CD14-positive monocyte (primary cell): ENCODE results near the gene RFX1. TPM values are rescaled to one million over a fixed set of nuclear protein-coding genes. Genes with fewer than 3 reads are reported as not detected.

Source experiments
- DNase-seq, 3 donors: peaks; one replicate each; pipeline ENCODE4 v3.0.0-alpha.2; 2011 to 2022
- H2AFZ ChIP-seq: 2 replicates; pipeline ENCODE4 v1.6.0; 2012; ENCODE audit warnings: mild to moderate bottlenecking, low read depth, low read length, inconsistent platforms; ENCODE audit not compliant: insufficient read depth, poor library complexity, severe bottlenecking
- H3K27ac ChIP-seq, 2 donors: 1 replicate in 1 of 2; 2 replicates in 1 of 2; pipeline ENCODE4 v1.5.1; 2012 to 2013; ENCODE audit warnings: low read length in 2 of 2, control low read depth in 1 of 2, inconsistent platforms in 1 of 2, low read depth in 1 of 2, mild to moderate bottlenecking in 1 of 2
- H3K27me3 ChIP-seq, 2 donors: one replicate each; pipeline versions ENCODE4 v1.6.0 to v1.6.1; 2011 to 2013; ENCODE audit warnings: low read length in 2 of 2; ENCODE audit not compliant: control insufficient read depth in 2 of 2, insufficient read depth in 2 of 2
- H3K36me3 ChIP-seq, 2 donors: replicated peaks in 1 of 2; 1 replicate in 1 of 2; 2 replicates in 1 of 2; pipeline versions ENCODE4 v1.5.1 to v1.6.1; 2012 to 2013; ENCODE audit warnings: low read length in 2 of 2, control low read depth in 1 of 2, inconsistent platforms in 1 of 2, mild to moderate bottlenecking in 1 of 2; ENCODE audit not compliant: insufficient read depth in 2 of 2, control insufficient read depth in 1 of 2
- H3K4me1 ChIP-seq, 2 donors: 1 replicate in 1 of 2; 2 replicates in 1 of 2; pipeline versions ENCODE4 v1.5.1 to v1.6.1; 2012 to 2013; ENCODE audit warnings: low read length in 2 of 2, control low read depth in 1 of 2, inconsistent platforms in 1 of 2, mild to moderate bottlenecking in 1 of 2, moderate library complexity in 1 of 2; ENCODE audit not compliant: insufficient read depth in 2 of 2, control insufficient read depth in 1 of 2
- H3K4me2 ChIP-seq: replicated peaks from 2 replicates; pipeline ENCODE3; 2012; ENCODE audit warnings: low read length, moderate library complexity, mild to moderate bottlenecking; ENCODE audit not compliant: poor library complexity, severe bottlenecking; ENCODE audit errors: extremely low read depth
- H3K4me3 ChIP-seq, 3 experiments: fragments of 200-600 bp in 1 of 3; sonication (generic) in 1 of 3; replicated peaks in 1 of 3; 1 replicate in 2 of 3; 2 replicates in 1 of 3; pipeline ENCODE4 v1.5.1; 2011 to 2013; ENCODE audit warnings: low read length in 3 of 3, mild to moderate bottlenecking in 3 of 3, control low read depth in 2 of 3, low read depth in 2 of 3, inconsistent platforms in 1 of 3, moderate library complexity in 1 of 3
- H3K79me2 ChIP-seq: 2 replicates; pipeline ENCODE4 v1.6.0; 2012; ENCODE audit warnings: mild to moderate bottlenecking, control low read depth, inconsistent platforms, low read length, moderate library complexity; ENCODE audit not compliant: insufficient read depth
- H3K9ac ChIP-seq: 2 replicates; pipeline ENCODE4 v1.6.0; 2017; ENCODE audit warnings: low read length, mild to moderate bottlenecking; ENCODE audit not compliant: insufficient read depth, poor library complexity, severe bottlenecking
- H3K9me3 ChIP-seq, 2 donors: replicated peaks in 1 of 2; 1 replicate in 1 of 2; 2 replicates in 1 of 2; pipeline versions ENCODE4 v1.5.1 to v1.6.1; 2012 to 2013; ENCODE audit warnings: low read length in 2 of 2, control low read depth in 1 of 2; ENCODE audit not compliant: control insufficient read depth in 1 of 2, insufficient read depth in 1 of 2
- H4K20me1 ChIP-seq: 2 replicates; pipeline ENCODE4 v1.6.0; 2012; ENCODE audit warnings: mild to moderate bottlenecking, low read length, control low read depth, moderate library complexity; ENCODE audit not compliant: insufficient read depth
- H3K27ac Mint-ChIP-seq, 7 donors: one replicate each; pipeline ENCODE4 v1.8.0; 2020; ENCODE audit warnings: mild to moderate bottlenecking in 7 of 7, mixed read lengths in 7 of 7, moderate library complexity in 6 of 7, inconsistent platforms in 2 of 7
- H3K27me3 Mint-ChIP-seq, 3 donors: one replicate each; pipeline ENCODE4 v1.8.0; 2021 to 2022; ENCODE audit warnings: low read depth in 3 of 3, mild to moderate bottlenecking in 3 of 3, mixed read lengths in 3 of 3, moderate library complexity in 3 of 3, inconsistent platforms in 1 of 3
- H3K36me3 Mint-ChIP-seq, 2 donors: one replicate each; pipeline ENCODE4 v1.8.0; 2020; ENCODE audit warnings: mixed read lengths in 2 of 2, inconsistent platforms in 1 of 2, mild to moderate bottlenecking in 1 of 2
- H3K4me1 Mint-ChIP-seq: one replicate; pipeline ENCODE4 v1.8.0; 2020; ENCODE audit warnings: mild to moderate bottlenecking, mixed read lengths
- H3K4me3 Mint-ChIP-seq, 2 donors: one replicate each; pipeline ENCODE4 v1.8.0; 2020; ENCODE audit warnings: mild to moderate bottlenecking in 2 of 2, mixed read lengths in 2 of 2, moderate library complexity in 1 of 2
- H3K9me3 Mint-ChIP-seq, 7 donors: one replicate each; pipeline ENCODE4 v1.8.0; 2020 to 2022; ENCODE audit warnings: mixed read lengths in 7 of 7, mild to moderate bottlenecking in 6 of 7, moderate library complexity in 6 of 7, inconsistent platforms in 2 of 7
- WGBS: methylation state at CpG from one replicate; pipeline ENCODE4 v1.1.5; 2013; ENCODE audit warnings: missing lambda C conversion rate; ENCODE audit not compliant: insufficient coverage; 5-methylcytosine and 5-hydroxymethylcytosine counted together
- intact Hi-C, 2 donors: fragments of 100-400 bp; cut with micrococcal nuclease; formaldehyde crosslinking; loops; one replicate each; pipeline versions ENCODE4 v1.15.0 to v1.15.1; 2023
- polyA plus RNA-seq, 3 donors: library from polyadenylated mRNA; depleted of rRNA in 1 of 3; unstranded in 2 of 3; stranded (reverse) in 1 of 3; fragments of 300-500 nt in 2 of 3; fragments of >200 nt in 1 of 3; fragmentation: Illumina TruSeq in 2 of 3; gene quantifications; 1 replicate in 2 of 3; 2 replicates in 1 of 3; pipeline ENCODE4 v1.2.3, GENCODE V29; 2012 to 2021
- TF ChIP-seq, protein P1 (sequence below): fragments of 200-600 bp; IDR thresholded peaks from one replicate; pipeline ENCODE4 v1.8.0; 2022; ENCODE audit warnings: antibody characterized with exemption, mild to moderate bottlenecking

The RFX1 gene
- polyA plus RNA-seq, 3 donors, result 0.89 to 12.8 (median 0.95) TPM

DNA sequence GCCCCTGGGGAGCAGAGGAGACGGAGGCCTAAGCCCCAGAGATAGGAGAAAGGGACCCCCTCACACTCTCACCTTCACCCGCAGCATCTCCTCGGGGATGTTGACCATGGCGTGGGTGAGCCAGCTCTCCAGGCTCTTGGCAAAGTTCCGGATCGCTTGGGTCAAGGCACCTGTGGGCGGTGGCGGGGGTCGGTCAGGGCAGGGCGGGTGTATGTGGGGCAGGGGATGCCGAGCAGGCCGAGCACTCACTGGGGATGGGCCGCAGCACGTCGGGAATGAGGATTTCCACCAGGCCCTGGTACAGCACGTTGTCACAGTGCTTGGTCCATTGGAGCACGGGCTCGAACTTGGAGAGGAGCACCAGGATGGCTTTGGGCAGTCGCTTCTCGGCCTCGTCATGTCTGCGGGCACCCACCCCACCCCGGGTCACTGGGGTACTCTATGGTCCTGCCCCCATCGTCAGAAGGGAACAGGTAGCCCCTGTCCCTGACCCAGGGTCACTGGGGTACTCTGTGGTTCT lies 40.7 kb downstream of the RFX1 start:
- Histone ChIP-seq H3K4me3 (no peak overlapping the region), H3K4me1 (no peaks in the 10 kb centered on the region), H3K79me2 (no peaks in the 10 kb centered on the region), H3K27me3 (no peaks in the 10 kb centered on the region), H3K36me3 (peaks cover 78 to 94% of the 10 kb centered on the region in 2 donors), H3K4me2 (no peak overlapping the region), H3K27ac (no peak overlapping the region), H2AFZ (no peak overlapping the region), H3K9me3 (no peaks in the 10 kb centered on the region), H3K9ac (no peak overlapping the region), H4K20me1 (no peaks in the 10 kb centered on the region)
- intact Hi-C loops, result loop anchor here in 1 of 2 donors (5.0 kb wide), 1 partner anchor 37 kb away; no protein-coding TSS in a partner anchor
- Mint-ChIP-seq H3K27me3 (no peaks in the 10 kb centered on the region), H3K27ac (peak overlapping the region in 1 of 7 donors; percentile 54), H3K36me3 (peaks cover 51 to 80% of the 10 kb centered on the region in 2 donors), H3K4me1 (no peaks in the 10 kb centered on the region), H3K4me3 (no peak overlapping the region), H3K9me3 (no peaks in the 10 kb centered on the region)
- TF ChIP-seq, protein P1, sequence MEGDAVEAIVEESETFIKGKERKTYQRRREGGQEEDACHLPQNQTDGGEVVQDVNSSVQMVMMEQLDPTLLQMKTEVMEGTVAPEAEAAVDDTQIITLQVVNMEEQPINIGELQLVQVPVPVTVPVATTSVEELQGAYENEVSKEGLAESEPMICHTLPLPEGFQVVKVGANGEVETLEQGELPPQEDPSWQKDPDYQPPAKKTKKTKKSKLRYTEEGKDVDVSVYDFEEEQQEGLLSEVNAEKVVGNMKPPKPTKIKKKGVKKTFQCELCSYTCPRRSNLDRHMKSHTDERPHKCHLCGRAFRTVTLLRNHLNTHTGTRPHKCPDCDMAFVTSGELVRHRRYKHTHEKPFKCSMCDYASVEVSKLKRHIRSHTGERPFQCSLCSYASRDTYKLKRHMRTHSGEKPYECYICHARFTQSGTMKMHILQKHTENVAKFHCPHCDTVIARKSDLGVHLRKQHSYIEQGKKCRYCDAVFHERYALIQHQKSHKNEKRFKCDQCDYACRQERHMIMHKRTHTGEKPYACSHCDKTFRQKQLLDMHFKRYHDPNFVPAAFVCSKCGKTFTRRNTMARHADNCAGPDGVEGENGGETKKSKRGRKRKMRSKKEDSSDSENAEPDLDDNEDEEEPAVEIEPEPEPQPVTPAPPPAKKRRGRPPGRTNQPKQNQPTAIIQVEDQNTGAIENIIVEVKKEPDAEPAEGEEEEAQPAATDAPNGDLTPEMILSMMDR, result no peak
- 97% methylated on average over 22 of the region's 24 CpGs for WGBS
- no peak for DNase-seq

DNA sequence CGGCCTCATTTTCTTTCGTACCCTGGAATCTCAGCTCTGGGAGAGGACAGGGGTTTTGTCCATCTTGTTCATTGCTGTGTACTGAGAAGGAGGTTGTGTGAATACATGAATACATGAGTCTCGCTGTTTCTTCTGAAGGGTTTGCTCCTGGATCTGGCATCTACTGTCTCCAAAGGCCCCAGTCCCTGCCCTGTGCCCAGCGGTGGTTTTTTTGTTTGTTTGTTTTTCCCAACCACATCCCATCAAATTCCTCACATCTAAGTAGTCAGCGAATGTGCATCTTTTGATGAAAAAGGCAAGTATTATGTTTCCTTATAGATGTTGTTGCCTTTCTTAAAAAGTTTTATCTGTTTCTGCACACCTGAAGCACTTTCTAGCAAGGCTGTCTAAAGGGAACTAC lies 41.3 kb downstream of the RFX1 start:
- H2AFZ ChIP-seq, result no peak overlapping the region
- intact Hi-C loops, result loop anchor here in 1 of 2 donors (5.0 kb wide), 1 partner anchor 38 kb away; no protein-coding TSS in a partner anchor
- H3K4me3 Mint-ChIP-seq, result no peak overlapping the region
- no peaks in the 10 kb centered on the region for H4K20me1 ChIP-seq
- H3K27me3 Mint-ChIP-seq, result no peaks in the 10 kb centered on the region
- TF ChIP-seq, protein P1, result no peak
- no peak overlapping the region for H3K4me2 ChIP-seq
- H3K27ac Mint-ChIP-seq, result peak overlapping the region in 3 of 7 donors; percentile 46 to 80 (median 75)
- H3K9ac ChIP-seq, result no peak overlapping the region
- no peaks in the 10 kb centered on the region for H3K4me1 ChIP-seq
- H3K27me3 ChIP-seq, result no peaks in the 10 kb centered on the region
- no peaks in the 10 kb centered on the region for H3K9me3 ChIP-seq
- no peaks in the 10 kb centered on the region for H3K79me2 ChIP-seq
- WGBS, result 100% methylated on average over 2 of the region's 5 CpGs
- peaks cover 48 to 80% of the 10 kb centered on the region in 2 donors for H3K36me3 Mint-ChIP-seq
- H3K9me3 Mint-ChIP-seq, result no peaks in the 10 kb centered on the region
- H3K4me3 ChIP-seq, result no peak overlapping the region
- H3K4me1 Mint-ChIP-seq, result no peaks in the 10 kb centered on the region
- peaks cover 78 to 95% of the 10 kb centered on the region in 2 donors for H3K36me3 ChIP-seq
- no peak for DNase-seq
- H3K27ac ChIP-seq, result peak overlapping the region in 1 of 2 donors; percentile 9
